Activated naive CD8-positive, alpha-beta T cell (primary cell): ENCODE measurements around the gene PLB1.
A peak's percentile ranks its signal among the peaks of the same experiment; 100 is the strongest.

Source experiments
- H3K27ac Mint-ChIP-seq: one replicate; pipeline ENCODE4 v1.8.0; 2021; ENCODE audit warnings: mixed read lengths
- H3K27me3 Mint-ChIP-seq: one replicate; pipeline ENCODE4 v1.8.0; 2021; ENCODE audit warnings: mixed read lengths
- H3K36me3 Mint-ChIP-seq: one replicate; pipeline ENCODE4 v1.8.0; 2021; ENCODE audit warnings: mixed read lengths
- H3K4me1 Mint-ChIP-seq: one replicate; pipeline ENCODE4 v1.8.0; 2021; ENCODE audit warnings: low read depth, mixed read lengths
- H3K4me3 Mint-ChIP-seq: one replicate; pipeline ENCODE4 v1.8.0; 2021; ENCODE audit warnings: mild to moderate bottlenecking, mixed read lengths
- H3K9me3 Mint-ChIP-seq: one replicate; pipeline ENCODE4 v1.8.0; 2021; ENCODE audit warnings: low read depth, mixed read lengths

PLB1 gene

DNA sequence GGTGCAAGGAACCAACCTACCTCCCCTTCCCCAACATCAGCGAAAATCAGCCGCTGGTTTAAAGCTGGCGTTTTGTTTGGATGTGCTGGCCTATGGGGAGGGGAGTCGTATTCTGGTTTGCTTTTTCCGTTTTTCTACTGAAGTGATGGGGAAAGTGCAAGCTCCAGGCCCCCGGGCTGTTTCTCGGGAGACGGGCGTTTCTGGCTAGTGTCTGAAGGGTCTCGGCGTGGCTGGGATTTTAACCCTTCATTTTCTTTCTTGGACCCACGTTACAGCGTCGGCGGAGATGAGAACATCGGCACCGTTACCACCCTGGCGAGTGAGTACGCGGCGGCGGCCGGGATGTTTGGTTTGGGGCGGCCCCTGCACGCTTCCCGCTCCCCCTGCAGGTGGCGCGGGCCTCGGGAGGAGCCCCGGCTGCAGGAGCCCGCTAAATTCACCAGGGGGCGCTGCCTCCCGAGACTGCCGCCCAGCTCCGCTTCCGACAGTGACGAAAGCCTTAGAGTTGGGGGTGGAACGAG is 70.7 kb downstream of the PLB1 start:
- peaks cover 3% of the 10 kb centered on the region for H3K36me3 Mint-ChIP-seq
- H3K4me3 Mint-ChIP-seq = peak overlapping the region; percentile 87
- no peaks in the 10 kb centered on the region for H3K27me3 Mint-ChIP-seq
- peaks cover 19% of the 10 kb centered on the region for H3K4me1 Mint-ChIP-seq
- H3K27ac Mint-ChIP-seq = no peak overlapping the region
- H3K9me3 Mint-ChIP-seq = no peaks in the 10 kb centered on the region

DNA sequence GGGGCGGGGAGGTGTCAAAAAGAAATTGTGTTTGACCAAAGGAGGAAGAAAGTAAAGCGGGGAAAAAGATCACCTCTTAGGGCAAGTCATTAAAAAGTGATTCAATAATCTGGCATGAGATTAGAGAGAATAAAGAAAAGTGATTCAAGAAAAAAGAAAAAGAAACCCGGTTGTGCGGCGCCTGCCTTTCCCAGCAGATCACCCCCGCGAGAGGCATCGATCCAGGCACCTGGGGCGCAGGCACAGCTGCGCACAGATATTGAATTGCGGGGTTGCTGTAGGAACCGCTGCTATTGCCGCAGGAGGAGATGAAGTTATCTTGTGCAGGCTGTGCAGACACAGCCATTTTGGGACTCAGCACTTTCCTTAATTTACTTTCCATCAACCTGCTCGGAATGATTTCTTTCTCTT is 71.2 kb downstream of the PLB1 start:
- peaks cover 3% of the 10 kb centered on the region for H3K36me3 Mint-ChIP-seq
- peaks cover 19% of the 10 kb centered on the region for H3K4me1 Mint-ChIP-seq
- H3K27ac Mint-ChIP-seq = peak overlapping the region; percentile 80
- peak overlapping the region; percentile 87 for H3K4me3 Mint-ChIP-seq
- H3K9me3 Mint-ChIP-seq = no peaks in the 10 kb centered on the region
- H3K27me3 Mint-ChIP-seq = no peaks in the 10 kb centered on the region

- Mint-ChIP-seq H3K36me3 (peaks cover 3% of the 10 kb centered on the region), H3K4me1 (peaks cover 19% of the 10 kb centered on the region), H3K9me3 (no peaks in the 10 kb centered on the region), H3K27me3 (no peaks in the 10 kb centered on the region), H3K27ac (no peak overlapping the region), H3K4me3 (peak overlapping the region; percentile 87)
These were observed 72.2 kb downstream of the PLB1 start for GRCh38 chr2:28568036-28568435.

GRCh38 chr2:28568533-28568932 is 72.7 kb downstream of the PLB1 start:
- no peaks in the 10 kb centered on the region for H3K9me3 Mint-ChIP-seq
- no peaks in the 10 kb centered on the region for H3K27me3 Mint-ChIP-seq
- no peak overlapping the region for H3K4me3 Mint-ChIP-seq
- H3K27ac Mint-ChIP-seq = no peak overlapping the region
- peaks cover 3% of the 10 kb centered on the region for H3K36me3 Mint-ChIP-seq
- peaks cover 19% of the 10 kb centered on the region for H3K4me1 Mint-ChIP-seq

GRCh38 chr2:28570431-28570830 is 74.6 kb downstream of the PLB1 start:
- no peak overlapping the region for H3K4me3 Mint-ChIP-seq
- H3K9me3 Mint-ChIP-seq = no peaks in the 10 kb centered on the region
- no peaks in the 10 kb centered on the region for H3K27me3 Mint-ChIP-seq
- H3K4me1 Mint-ChIP-seq = peaks cover 17% of the 10 kb centered on the region
- H3K36me3 Mint-ChIP-seq = peaks cover 3% of the 10 kb centered on the region
- no peak overlapping the region for H3K27ac Mint-ChIP-seq

DNA sequence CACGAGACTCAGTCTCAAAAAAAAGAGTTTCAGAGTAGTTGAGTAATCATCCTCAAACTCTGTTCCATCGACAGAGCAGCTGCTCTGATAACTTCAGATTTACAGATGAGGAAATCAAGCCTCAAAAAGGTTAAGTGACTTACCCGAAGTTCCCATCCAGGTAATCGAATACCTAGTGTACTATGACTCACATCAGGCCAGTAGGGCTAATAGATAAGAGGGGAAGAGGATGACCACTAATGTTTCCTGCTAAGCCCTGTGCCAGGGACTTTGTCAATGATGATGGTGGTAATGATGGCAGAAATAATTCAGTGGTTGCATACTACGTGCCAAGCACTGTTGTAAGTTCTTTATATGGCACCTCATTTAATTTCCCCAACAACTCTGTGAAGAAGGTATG is 80.9 kb downstream of the PLB1 start:
- Mint-ChIP-seq H3K4me3 (no peak overlapping the region), H3K27me3 (no peaks in the 10 kb centered on the region), H3K4me1 (no peaks in the 10 kb centered on the region), H3K36me3 (no peaks in the 10 kb centered on the region), H3K9me3 (no peaks in the 10 kb centered on the region), H3K27ac (no peak overlapping the region)

GRCh38 chr2:28577791-28578680 is 82.2 kb downstream of the PLB1 start:
- H3K9me3 Mint-ChIP-seq = no peaks in the 10 kb centered on the region
- H3K4me1 Mint-ChIP-seq = no peaks in the 10 kb centered on the region
- no peaks in the 10 kb centered on the region for H3K36me3 Mint-ChIP-seq
- no peaks in the 10 kb centered on the region for H3K27me3 Mint-ChIP-seq
- H3K27ac Mint-ChIP-seq = peak overlapping the region; percentile 3
- no peak overlapping the region for H3K4me3 Mint-ChIP-seq

- H3K4me3 Mint-ChIP-seq = no peak overlapping the region
- no peak overlapping the region for H3K27ac Mint-ChIP-seq
- H3K27me3 Mint-ChIP-seq = no peaks in the 10 kb centered on the region
- H3K9me3 Mint-ChIP-seq = no peaks in the 10 kb centered on the region
- H3K36me3 Mint-ChIP-seq = no peaks in the 10 kb centered on the region
- H3K4me1 Mint-ChIP-seq = peaks cover 5% of the 10 kb centered on the region
These were observed 82.9 kb downstream of the PLB1 start for GRCh38 chr2:28578774-28579173.

DNA sequence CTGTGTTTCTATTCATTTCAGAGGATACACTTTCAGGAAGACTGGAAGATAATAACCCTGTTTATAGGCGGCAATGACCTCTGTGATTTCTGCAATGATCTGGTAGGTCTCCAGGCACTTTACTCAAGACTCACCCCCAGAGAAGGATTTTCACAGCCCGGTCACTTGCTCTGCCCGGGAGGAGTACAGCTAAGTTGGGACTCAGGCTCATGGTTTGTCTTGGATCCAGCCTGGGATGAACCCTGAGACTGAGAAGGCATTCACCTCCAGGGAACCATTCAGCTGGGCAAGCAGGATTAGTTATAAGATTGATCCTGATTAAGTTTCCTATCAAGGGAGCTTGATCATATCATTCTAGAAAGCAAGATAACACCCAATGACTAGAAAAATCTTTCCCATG is 83.7 kb downstream of the PLB1 start:
- Mint-ChIP-seq H3K27ac (no peak overlapping the region), H3K36me3 (no peaks in the 10 kb centered on the region), H3K4me1 (peaks cover 13% of the 10 kb centered on the region), H3K9me3 (no peaks in the 10 kb centered on the region), H3K27me3 (no peaks in the 10 kb centered on the region), H3K4me3 (no peak overlapping the region)

DNA sequence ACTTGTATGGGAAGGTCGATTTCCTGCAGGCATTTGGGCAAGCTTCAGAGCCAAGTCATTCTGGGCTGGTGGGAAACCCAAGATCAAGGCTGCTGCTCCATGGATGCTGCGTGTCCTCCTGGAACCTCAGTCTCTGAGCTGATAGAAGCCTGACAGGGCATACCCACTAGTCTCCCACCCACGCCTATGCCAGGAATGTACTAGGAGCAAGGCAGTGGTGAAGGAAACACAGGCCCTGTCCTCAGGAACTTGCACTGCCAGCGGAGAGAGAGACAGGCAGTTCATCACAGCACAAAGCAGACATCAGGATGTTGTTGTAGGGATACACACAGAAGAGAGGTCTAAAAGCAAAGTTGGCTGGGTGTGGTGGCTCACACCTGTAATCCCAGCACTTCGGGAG is 84.2 kb downstream of the PLB1 start:
- no peak overlapping the region for H3K4me3 Mint-ChIP-seq
- H3K27ac Mint-ChIP-seq = no peak overlapping the region
- H3K9me3 Mint-ChIP-seq = no peaks in the 10 kb centered on the region
- H3K4me1 Mint-ChIP-seq = peaks cover 17% of the 10 kb centered on the region
- no peaks in the 10 kb centered on the region for H3K36me3 Mint-ChIP-seq
- no peaks in the 10 kb centered on the region for H3K27me3 Mint-ChIP-seq

DNA sequence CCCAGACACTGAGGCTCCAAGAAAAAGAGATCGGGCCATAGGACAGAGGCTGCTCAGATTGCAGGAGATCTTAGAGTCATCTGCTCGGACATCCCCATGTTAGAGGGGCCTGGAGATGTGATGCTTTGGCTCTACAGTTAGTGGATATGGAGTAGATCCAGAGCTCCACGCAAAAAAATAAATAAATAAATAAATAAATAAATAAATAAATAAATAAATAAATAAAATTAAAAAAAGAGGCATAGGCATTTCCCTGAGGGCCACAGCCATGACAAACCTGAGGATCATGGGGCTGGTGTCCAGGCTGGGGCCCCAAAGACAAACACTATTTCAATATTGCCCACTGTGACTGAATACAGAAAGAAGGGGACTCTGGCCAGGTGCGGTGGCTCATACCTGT is 85.5 kb downstream of the PLB1 start:
- H3K4me1 Mint-ChIP-seq = peaks cover 24% of the 10 kb centered on the region
- H3K9me3 Mint-ChIP-seq = no peaks in the 10 kb centered on the region
- no peaks in the 10 kb centered on the region for H3K36me3 Mint-ChIP-seq
- H3K4me3 Mint-ChIP-seq = no peak overlapping the region
- no peaks in the 10 kb centered on the region for H3K27me3 Mint-ChIP-seq
- H3K27ac Mint-ChIP-seq = no peak overlapping the region

- no peaks in the 10 kb centered on the region for H3K9me3 Mint-ChIP-seq
- H3K27me3 Mint-ChIP-seq = no peaks in the 10 kb centered on the region
- no peaks in the 10 kb centered on the region for H3K36me3 Mint-ChIP-seq
- H3K4me3 Mint-ChIP-seq = no peak overlapping the region
- peaks cover 30% of the 10 kb centered on the region for H3K4me1 Mint-ChIP-seq
- H3K27ac Mint-ChIP-seq = no peak overlapping the region
These were observed 86.3 kb downstream of the PLB1 start for GRCh38 chr2:28582152-28582551.

DNA sequence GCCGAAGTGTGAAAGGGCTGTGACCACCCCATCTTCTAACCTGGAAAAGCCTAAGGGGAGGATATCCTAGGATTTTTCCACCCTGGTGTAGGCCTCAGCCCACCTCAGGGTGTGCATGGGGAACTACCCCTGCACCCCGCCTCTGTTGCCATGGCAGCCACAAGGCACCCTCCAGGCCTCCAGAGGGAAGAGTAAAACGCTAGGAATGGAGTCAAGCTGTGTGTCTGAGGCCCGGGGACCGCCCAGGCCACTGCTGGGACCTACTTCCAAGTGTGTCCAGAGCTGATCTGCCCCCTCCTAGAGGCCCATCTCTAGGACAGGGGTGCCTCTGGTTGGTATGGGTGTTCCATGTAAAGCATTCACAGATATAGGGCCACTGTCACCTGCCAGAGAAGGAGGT is 86.7 kb downstream of the PLB1 start:
- Mint-ChIP-seq H3K4me1 (peaks cover 35% of the 10 kb centered on the region), H3K27me3 (no peaks in the 10 kb centered on the region)

DNA sequence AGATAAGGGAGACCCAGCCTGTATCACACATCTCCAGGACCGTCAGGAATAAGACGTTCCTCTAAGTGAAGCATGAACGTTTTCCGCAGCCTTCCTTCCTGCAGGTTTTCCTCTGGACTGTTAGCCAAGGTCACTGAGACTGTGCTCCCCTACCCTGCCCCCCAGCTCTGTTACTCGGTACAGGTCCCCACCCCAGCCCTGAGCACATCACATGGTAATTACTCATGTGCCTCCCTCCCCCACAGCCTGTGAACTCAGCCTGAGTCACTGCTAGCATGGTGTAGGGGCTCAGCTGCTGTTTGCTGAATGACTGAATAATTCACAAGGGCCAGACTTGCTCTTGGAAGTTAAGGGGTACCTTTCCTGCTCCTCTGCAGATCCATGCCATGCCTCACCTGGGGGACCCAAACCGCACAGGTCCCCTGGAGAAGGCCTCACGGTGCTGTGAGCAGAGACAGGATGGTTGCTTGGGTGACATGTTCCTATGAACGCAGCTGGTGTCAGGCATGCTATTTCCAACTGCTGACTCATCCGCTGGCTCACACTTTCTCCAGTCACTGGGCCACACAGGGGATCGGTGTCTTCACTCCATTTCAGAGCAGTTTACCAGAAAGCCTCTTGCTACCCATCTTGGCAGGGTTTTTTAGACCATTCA is 88.2 kb downstream of the PLB1 start:
- Mint-ChIP-seq H3K4me3 (peak overlapping the region; percentile 46), H3K4me1 (peaks cover 44% of the 10 kb centered on the region), H3K27ac (peak overlapping the region; percentile 89), H3K36me3 (no peaks in the 10 kb centered on the region), H3K9me3 (no peaks in the 10 kb centered on the region), H3K27me3 (no peaks in the 10 kb centered on the region)

More for the DNA sequence above, 86.7 kb downstream of the PLB1 start:
- Mint-ChIP-seq H3K9me3 (no peaks in the 10 kb centered on the region), H3K27ac (no peak overlapping the region), H3K36me3 (no peaks in the 10 kb centered on the region), H3K4me3 (no peak overlapping the region)

- H3K4me3 Mint-ChIP-seq = peak overlapping the region; percentile 32
- peak overlapping the region; percentile 10 for H3K27ac Mint-ChIP-seq
- H3K36me3 Mint-ChIP-seq = no peaks in the 10 kb centered on the region
- H3K27me3 Mint-ChIP-seq = no peaks in the 10 kb centered on the region
- H3K9me3 Mint-ChIP-seq = no peaks in the 10 kb centered on the region
- H3K4me1 Mint-ChIP-seq = peaks cover 48% of the 10 kb centered on the region
These were observed 91.0 kb downstream of the PLB1 start for GRCh38 chr2:28586867-28587266.
